GM23248 (cell line): ENCODE measurements around the gene OR13G1. TPM values are rescaled to one million over a fixed set of nuclear protein-coding genes. Genes with fewer than 3 reads are reported as not detected.

Experiments used
- DNase-seq: peaks from one replicate; pipeline ENCODE4 v3.0.0-alpha.2; 2015
- H2AFZ ChIP-seq: fragments of 200-600 bp; sonication (generic); 2 replicates; pipeline ENCODE4 v1.6.1; 2016; ENCODE audit warnings: antibody characterized with exemption
- H3F3A ChIP-seq: fragments of 200-600 bp; sonication (generic); 2 replicates; pipeline ENCODE4 v1.6.1; 2016; ENCODE audit warnings: mild to moderate bottlenecking, antibody characterized with exemption, mixed run types; ENCODE audit not compliant: insufficient read depth
- H3K27ac ChIP-seq: fragments of 200-600 bp; sonication (generic); 2 replicates; pipeline ENCODE4 v1.5.1; 2016; ENCODE audit warnings: mild to moderate bottlenecking
- H3K27me3 ChIP-seq: fragments of 200-600 bp; sonication (generic); replicated peaks from 2 replicates; pipeline ENCODE4 v1.6.1; 2016; ENCODE audit warnings: mild to moderate bottlenecking; ENCODE audit not compliant: insufficient read depth
- H3K36me3 ChIP-seq: fragments of 200-600 bp; sonication (generic); 2 replicates; pipeline ENCODE4 v1.6.1; 2016; ENCODE audit warnings: low read depth, mild to moderate bottlenecking
- H3K4me1 ChIP-seq: fragments of 200-600 bp; sonication (generic); 2 replicates; pipeline ENCODE4 v1.6.1; 2016; ENCODE audit warnings: mild to moderate bottlenecking; ENCODE audit not compliant: insufficient read depth
- H3K4me2 ChIP-seq: fragments of 200-600 bp; sonication (generic); one replicate; pipeline ENCODE4 v1.6.1; 2016; ENCODE audit warnings: mild to moderate bottlenecking; ENCODE audit not compliant: unreplicated experiment
- H3K4me3 ChIP-seq: fragments of 200-600 bp; sonication (generic); 2 replicates; pipeline ENCODE4 v1.5.1; 2016; ENCODE audit warnings: mild to moderate bottlenecking
- H3K79me2 ChIP-seq: fragments of 200-600 bp; sonication (generic); 2 replicates; pipeline ENCODE4 v1.6.1; 2016; ENCODE audit warnings: mild to moderate bottlenecking; ENCODE audit not compliant: insufficient read depth
- H3K9ac ChIP-seq: fragments of 200-600 bp; sonication (generic); 2 replicates; pipeline ENCODE4 v1.6.1; 2016; ENCODE audit warnings: mild to moderate bottlenecking
- H3K9me2 ChIP-seq: fragments of 200-600 bp; sonication (generic); 2 replicates; pipeline ENCODE4 v1.6.1; 2016; ENCODE audit warnings: mixed run types, mild to moderate bottlenecking, moderate library complexity; ENCODE audit not compliant: insufficient read depth
- H3K9me3 ChIP-seq: fragments of 200-600 bp; sonication (generic); one replicate; pipeline ENCODE4 v1.6.1; 2017; ENCODE audit warnings: low read depth
- H4K20me1 ChIP-seq: fragments of 200-600 bp; sonication (generic); 2 replicates; pipeline ENCODE4 v1.6.0; 2016; ENCODE audit not compliant: insufficient read depth
- EZH2 ChIP-seq: fragments of 200-600 bp; sonication (generic); IDR thresholded peaks from 2 replicates; pipeline ENCODE4 v1.6.1; 2018; ENCODE audit warnings: antibody characterized with exemption, mild to moderate bottlenecking; ENCODE audit not compliant: insufficient read depth, poor library complexity, severe bottlenecking
- EZH2phosphoT487 ChIP-seq: fragments of 200-600 bp; sonication (generic); IDR thresholded peaks from 2 replicates; pipeline ENCODE4 v1.6.1; 2018; ENCODE audit warnings: antibody characterized with exemption, moderate library complexity, mild to moderate bottlenecking, low read depth; ENCODE audit not compliant: insufficient read depth
- WGBS, 2 experiments: methylation state at CpG; one replicate each; pipeline ENCODE4 v1.1.6; 2015 to 2017; ENCODE audit warnings: low lambda C conversion rate in 2 of 2, low coverage in 1 of 2; ENCODE audit errors: missing lambda C conversion rate in 2 of 2; 5-methylcytosine and 5-hydroxymethylcytosine counted together
- in situ Hi-C: fragments of 300-500 bp; cut with MboI; formaldehyde crosslinking; loops from 2 replicates; pipeline ENCODE4 v1.15.0; 2020
- polyA plus RNA-seq: library from polyadenylated mRNA; unstranded; fragments of >200 nt; fragmentation: Nextera tagmentation; extraction: Ambion mirVana; gene quantifications from 2 replicates; pipeline ENCODE4 v1.2.1, GENCODE V29; 2016
- total RNA-seq: library from RNA; depleted of rRNA; stranded (reverse); fragments of >200 nt; shearing (Covaris generic); gene quantifications from 2 replicates; pipeline ENCODE4 v1.2.3, GENCODE V29; 2014; rRNA removed

Gene OR13G1
- total and polyA plus RNA-seq, 2 experiments from 2014 or later: not detected

GRCh38 chr1:247642742-247643141 lies 36.8 kb downstream of the OR13G1 start:
- Histone ChIP-seq H3K79me2 (no peaks in the 10 kb centered on the region), H3K27me3 (no peaks in the 10 kb centered on the region), H3K4me1 (no peaks in the 10 kb centered on the region), H3K27ac (no peak overlapping the region), H3K9me3 (no peaks in the 10 kb centered on the region), H3K4me3 (no peak overlapping the region), H3F3A (no peaks in the 10 kb centered on the region), H3K9ac (no peak overlapping the region), H2AFZ (no peak overlapping the region), H3K36me3 (no peaks in the 10 kb centered on the region), H3K4me2 (no peak overlapping the region), H4K20me1 (no peaks in the 10 kb centered on the region), H3K9me2 (no peaks in the 10 kb centered on the region)
- no peak for DNase-seq
- TF ChIP-seq EZH2: no peak
- TF ChIP-seq EZH2phosphoT487: no peak
- in situ Hi-C loops: no loop called here
- 24 to 46% methylated on average over 2 to 5 of the region's 5 CpGs for WGBS, 2 experiments

- H3F3A ChIP-seq: no peaks in the 10 kb centered on the region
- H3K79me2 ChIP-seq: no peaks in the 10 kb centered on the region
- in situ Hi-C loops: no loop called here
- H3K27me3 ChIP-seq: no peaks in the 10 kb centered on the region
- H3K4me3 ChIP-seq: no peak overlapping the region
- no peak overlapping the region for H3K27ac ChIP-seq
- H4K20me1 ChIP-seq: no peaks in the 10 kb centered on the region
- no peaks in the 10 kb centered on the region for H3K9me2 ChIP-seq
- DNase-seq: peak; percentile 28
- WGBS, 2 experiments: 12 to 17% methylated on average over 27 to 44 of the region's 55 CpGs
- H3K4me2 ChIP-seq: no peak overlapping the region
- no peak overlapping the region for H3K9ac ChIP-seq
- H2AFZ ChIP-seq: no peak overlapping the region; the same call in 1 of the 2 replicates
- H3K9me3 ChIP-seq: no peaks in the 10 kb centered on the region
- H3K4me1 ChIP-seq: no peaks in the 10 kb centered on the region
- no peaks in the 10 kb centered on the region for H3K36me3 ChIP-seq
- TF ChIP-seq EZH2: no peak
- no peak for TF ChIP-seq EZH2phosphoT487
These were observed 40.1 kb downstream of the OR13G1 start for GRCh38 chr1:247639381-247639981.

- no peaks in the 10 kb centered on the region for H3K4me1 ChIP-seq
- TF ChIP-seq EZH2phosphoT487 (no peak), EZH2 (no peak)
- H3K27ac ChIP-seq: no peak overlapping the region
- H3F3A ChIP-seq: no peaks in the 10 kb centered on the region
- H3K9ac ChIP-seq: no peak overlapping the region
- no peak for DNase-seq
- 34 to 36% methylated on average over 6 of the region's 6 CpGs for WGBS, 2 experiments
- no peaks in the 10 kb centered on the region for H3K9me2 ChIP-seq
- H3K4me3 ChIP-seq: no peak overlapping the region
- no peaks in the 10 kb centered on the region for H4K20me1 ChIP-seq
- in situ Hi-C loops: no loop called here
- no peaks in the 10 kb centered on the region for H3K79me2 ChIP-seq
- no peak overlapping the region for H2AFZ ChIP-seq
- no peaks in the 10 kb centered on the region for H3K9me3 ChIP-seq
- H3K4me2 ChIP-seq: no peak overlapping the region
- H3K36me3 ChIP-seq: no peaks in the 10 kb centered on the region
- H3K27me3 ChIP-seq: no peaks in the 10 kb centered on the region
These were observed 40.8 kb downstream of the OR13G1 start for GRCh38 chr1:247638781-247639180.

- H3K36me3 ChIP-seq: no peaks in the 10 kb centered on the region
- no peak overlapping the region for H3K4me2 ChIP-seq
- no peak overlapping the region for H2AFZ ChIP-seq
- DNase-seq: no peak
- no peaks in the 10 kb centered on the region for H3K9me3 ChIP-seq
- WGBS, 2 experiments: 7% methylated on average over 4 of the region's 4 CpGs
- no peaks in the 10 kb centered on the region for H3K4me1 ChIP-seq
- no peaks in the 10 kb centered on the region for H3K79me2 ChIP-seq
- in situ Hi-C loops: no loop called here
- no peaks in the 10 kb centered on the region for H3F3A ChIP-seq
- H3K9me2 ChIP-seq: no peaks in the 10 kb centered on the region
- no peak for TF ChIP-seq EZH2phosphoT487
- TF ChIP-seq EZH2: no peak
- no peaks in the 10 kb centered on the region for H4K20me1 ChIP-seq
- no peak overlapping the region for H3K27ac ChIP-seq
- no peak overlapping the region for H3K9ac ChIP-seq
- H3K4me3 ChIP-seq: no peak overlapping the region
- no peaks in the 10 kb centered on the region for H3K27me3 ChIP-seq
These were observed 41.5 kb downstream of the OR13G1 start for GRCh38 chr1:247638011-247638410.

- Histone ChIP-seq H3K27me3 (no peaks in the 10 kb centered on the region), H3K9me2 (no peaks in the 10 kb centered on the region), H4K20me1 (no peaks in the 10 kb centered on the region), H3K27ac (no peak overlapping the region), H3K79me2 (no peaks in the 10 kb centered on the region), H3K9me3 (no peaks in the 10 kb centered on the region), H3K4me2 (no peak overlapping the region), H3K36me3 (no peaks in the 10 kb centered on the region), H2AFZ (no peak overlapping the region), H3F3A (no peaks in the 10 kb centered on the region), H3K4me3 (no peak overlapping the region), H3K9ac (no peak overlapping the region), H3K4me1 (no peaks in the 10 kb centered on the region)
- DNase-seq: no peak
- TF ChIP-seq EZH2phosphoT487 (no peak), EZH2 (no peak)
- WGBS, 2 experiments: 0 to 5% methylated on average over 3 of the region's 3 CpGs
- in situ Hi-C loops: no loop called here
These were observed 51.6 kb downstream of the OR13G1 start for GRCh38 chr1:247627951-247628350.

Other genes starting within 250 kb of the OR13G1 start
- gene OR2B11, start 221.6 kb downstream of the OR13G1 start, total RNA-seq: not detected in 2 replicates
- gene OR2B11, start 221.6 kb downstream of the OR13G1 start, polyA plus RNA-seq: not detected in 2 replicates
- gene OR2C3, start 143.3 kb downstream of the OR13G1 start, total RNA-seq: under 0.01 and 0.22 TPM in 2 replicates
- gene OR2C3, start 143.3 kb downstream of the OR13G1 start, polyA plus RNA-seq: 0.04 TPM in 1 of 2 replicates, not detected in the other
- gene GCSAML, start 130.6 kb downstream of the OR13G1 start, total RNA-seq: not detected in 2 replicates
- gene GCSAML, start 130.6 kb downstream of the OR13G1 start, polyA plus RNA-seq: not detected in 2 replicates
- not detected in 2 replicates for gene OR2G2, start 91.4 kb downstream of the OR13G1 start, total RNA-seq
- not detected in 2 replicates for gene OR2G2, start 91.4 kb downstream of the OR13G1 start, polyA plus RNA-seq
- gene OR2G3, start 74.2 kb downstream of the OR13G1 start, total RNA-seq: not detected in 2 replicates
- not detected in 2 replicates for gene OR2G3, start 74.2 kb downstream of the OR13G1 start, polyA plus RNA-seq
- not detected in 2 replicates for gene OR6F1, start 36.9 kb upstream of the OR13G1 start, total RNA-seq
- gene OR6F1, start 36.9 kb upstream of the OR13G1 start, polyA plus RNA-seq: not detected in 2 replicates
- gene OR14K1, start 58.9 kb upstream of the OR13G1 start, total RNA-seq: not detected in 2 replicates
- not detected in 2 replicates for gene OR14K1, start 58.9 kb upstream of the OR13G1 start, polyA plus RNA-seq
- not detected in 2 replicates for gene OR14A2, start 68.4 kb upstream of the OR13G1 start, total RNA-seq
- not detected in 2 replicates for gene OR14A2, start 68.4 kb upstream of the OR13G1 start, polyA plus RNA-seq
- not detected in 2 replicates for gene OR1C1, start 80.8 kb upstream of the OR13G1 start, total RNA-seq
- not detected in 2 replicates for gene OR1C1, start 80.8 kb upstream of the OR13G1 start, polyA plus RNA-seq
- not detected in 2 replicates for gene OR14A16, start 144.4 kb upstream of the OR13G1 start, total RNA-seq
- gene OR14A16, start 144.4 kb upstream of the OR13G1 start, polyA plus RNA-seq: not detected in 2 replicates
- gene OR11L1, start 162.2 kb upstream of the OR13G1 start, total RNA-seq: not detected in 2 replicates
- gene OR11L1, start 162.2 kb upstream of the OR13G1 start, polyA plus RNA-seq: not detected in 2 replicates
- gene TRIM58, start 177.4 kb upstream of the OR13G1 start, total RNA-seq: not detected in 2 replicates
- gene TRIM58, start 177.4 kb upstream of the OR13G1 start, polyA plus RNA-seq: not detected in 2 replicates
- gene OR2W3, start 215.8 kb upstream of the OR13G1 start, total RNA-seq: not detected in 2 replicates
- not detected in 2 replicates for gene OR2W3, start 215.8 kb upstream of the OR13G1 start, polyA plus RNA-seq
- not detected in 2 replicates for gene OR2T8, start 240.5 kb upstream of the OR13G1 start, total RNA-seq
- gene OR2T8, start 240.5 kb upstream of the OR13G1 start, polyA plus RNA-seq: not detected in 2 replicates
- not detected in 2 replicates for gene OR2AJ1, start 245.2 kb upstream of the OR13G1 start, total RNA-seq
- not detected in 2 replicates for gene OR2AJ1, start 245.2 kb upstream of the OR13G1 start, polyA plus RNA-seq